D721Med (cell line): ENCODE results near the gene SDC1.

Experiments used
- DNase-seq: peaks from one replicate; pipeline ENCODE4 v3.0.0; 2011; ENCODE audit warnings: low spot score; ENCODE audit not compliant: insufficient read length
- FAIRE-seq: peaks from 2 replicates; lab custom pipeline; 2011; peaks lifted over from hg19 to GRCh38; lab: Jason Lieb, UNC
- TF ChIP-seq, protein P1 (sequence below): IDR thresholded peaks from 2 replicates; pipeline ENCODE4 v1.5.1; 2012; ENCODE audit warnings: mild to moderate bottlenecking, control low read depth; ENCODE audit not compliant: insufficient read depth; ENCODE audit errors: missing control alignments

SDC1 gene

GRCh38 chr2:20220806-20221554 lies 4.0 kb downstream of the SDC1 start:
- no peak for DNase-seq
- TF ChIP-seq, protein P1, sequence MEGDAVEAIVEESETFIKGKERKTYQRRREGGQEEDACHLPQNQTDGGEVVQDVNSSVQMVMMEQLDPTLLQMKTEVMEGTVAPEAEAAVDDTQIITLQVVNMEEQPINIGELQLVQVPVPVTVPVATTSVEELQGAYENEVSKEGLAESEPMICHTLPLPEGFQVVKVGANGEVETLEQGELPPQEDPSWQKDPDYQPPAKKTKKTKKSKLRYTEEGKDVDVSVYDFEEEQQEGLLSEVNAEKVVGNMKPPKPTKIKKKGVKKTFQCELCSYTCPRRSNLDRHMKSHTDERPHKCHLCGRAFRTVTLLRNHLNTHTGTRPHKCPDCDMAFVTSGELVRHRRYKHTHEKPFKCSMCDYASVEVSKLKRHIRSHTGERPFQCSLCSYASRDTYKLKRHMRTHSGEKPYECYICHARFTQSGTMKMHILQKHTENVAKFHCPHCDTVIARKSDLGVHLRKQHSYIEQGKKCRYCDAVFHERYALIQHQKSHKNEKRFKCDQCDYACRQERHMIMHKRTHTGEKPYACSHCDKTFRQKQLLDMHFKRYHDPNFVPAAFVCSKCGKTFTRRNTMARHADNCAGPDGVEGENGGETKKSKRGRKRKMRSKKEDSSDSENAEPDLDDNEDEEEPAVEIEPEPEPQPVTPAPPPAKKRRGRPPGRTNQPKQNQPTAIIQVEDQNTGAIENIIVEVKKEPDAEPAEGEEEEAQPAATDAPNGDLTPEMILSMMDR = no peak
- no peak for FAIRE-seq

GRCh38 chr2:20219763-20220380 lies 5.1 kb downstream of the SDC1 start:
- TF ChIP-seq, protein P1 = no peak
- no peak for FAIRE-seq
- DNase-seq = no peak

- FAIRE-seq = no peak
- TF ChIP-seq, protein P1 = no peak
- DNase-seq = no peak
Measured at GRCh38 chr2:20218331-20219320, 6.3 kb downstream of the SDC1 start.

DNA sequence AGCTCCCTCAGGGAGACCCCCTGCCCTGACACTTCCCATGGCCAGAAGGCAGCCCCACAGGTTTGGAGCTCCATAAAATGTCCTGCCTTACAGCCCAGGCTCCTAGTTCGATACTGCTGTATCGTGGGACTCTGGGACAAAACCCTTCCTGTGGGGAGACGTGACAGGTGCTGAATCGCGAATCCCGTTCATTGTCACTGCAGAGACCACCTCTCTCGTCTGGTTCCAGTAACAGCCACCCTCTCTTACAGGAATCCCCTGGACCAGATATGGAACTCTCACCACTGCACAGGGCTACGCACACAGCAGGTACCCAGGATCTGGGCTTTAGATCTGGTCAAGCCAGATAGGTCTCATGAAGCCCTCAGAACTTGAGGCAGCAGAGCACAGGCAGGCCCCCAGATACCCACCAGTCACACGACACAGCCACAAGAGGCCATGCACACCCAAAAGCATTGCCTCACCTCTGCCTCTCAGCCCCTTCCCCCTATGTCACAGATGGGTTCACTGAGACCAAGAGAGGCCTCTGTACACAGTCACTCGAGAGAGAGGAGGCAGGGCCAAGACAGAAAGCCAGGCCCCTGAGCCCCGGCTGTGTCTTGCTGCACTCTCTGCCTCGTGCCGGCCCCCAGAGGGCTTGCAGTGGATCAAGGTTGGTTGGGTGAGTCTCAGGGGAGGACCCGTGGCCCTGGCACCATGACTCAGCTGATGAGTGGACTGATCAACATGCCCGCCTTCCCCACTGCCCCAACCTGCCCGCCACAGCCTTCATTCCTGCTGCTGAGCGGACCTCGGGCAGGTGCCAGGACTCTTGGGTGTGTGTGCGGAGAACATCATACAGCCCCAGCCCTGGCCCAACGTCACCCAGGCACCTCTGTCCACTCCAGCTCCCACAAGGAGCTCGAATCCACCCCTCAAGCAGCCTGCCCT lies 7.6 kb downstream of the SDC1 start:
- TF ChIP-seq, protein P1 = no peak
- no peak for DNase-seq
- FAIRE-seq = no peak

DNA sequence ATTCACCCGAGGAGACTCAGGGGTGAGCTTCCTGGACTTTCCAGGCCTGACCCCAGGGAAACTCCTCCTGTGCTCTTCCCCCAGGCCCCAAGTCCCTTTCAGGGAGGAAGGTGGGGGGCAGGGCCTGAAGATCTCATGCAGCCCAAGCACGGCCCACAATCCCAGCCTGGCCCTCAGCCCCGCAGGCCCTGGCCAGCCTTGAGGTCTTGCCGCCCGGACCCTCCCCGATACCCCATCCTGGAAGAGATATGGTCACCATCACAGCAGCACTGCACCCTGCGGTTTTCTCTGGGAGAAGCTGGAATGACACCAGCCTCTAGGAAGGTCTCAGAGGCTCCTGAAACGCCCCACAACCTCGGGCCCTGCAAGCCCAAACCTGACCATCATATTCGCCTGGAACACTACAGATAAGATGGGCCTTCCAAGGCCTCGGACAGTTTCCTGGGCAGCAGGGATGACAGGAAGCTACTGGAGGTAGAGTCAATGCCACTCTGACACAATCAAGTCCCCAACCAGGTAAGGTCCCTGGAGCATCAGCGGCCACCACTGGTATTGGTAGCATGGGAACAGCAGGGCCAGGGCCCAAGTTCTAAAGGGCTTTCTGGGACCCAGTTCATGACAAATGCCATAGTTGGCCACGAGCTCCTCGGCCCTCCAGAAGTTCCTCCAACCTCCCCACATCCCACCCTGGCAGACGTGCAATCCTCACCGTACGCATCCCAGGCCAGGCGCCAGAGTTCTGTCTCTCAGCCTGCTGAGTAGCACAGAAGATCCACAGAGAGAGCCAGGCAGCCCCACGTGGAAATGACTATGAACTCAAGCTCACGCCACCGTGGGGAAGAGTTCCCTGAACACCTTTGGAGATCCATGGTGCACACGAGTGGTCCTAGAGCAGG lies 8.6 kb downstream of the SDC1 start:
- FAIRE-seq (no peak), DNase-seq (no peak)
- TF ChIP-seq, protein P1 = no peak
